ENCODE data around the gene TSNAX. TPM values are rescaled to one million over a fixed set of nuclear protein-coding genes. Genes with fewer than 3 reads are reported as not detected.

TSNAX gene
- total RNA-seq, 2 experiments from 2014 or later: 33.5 to 35.7 TPM

DNA sequence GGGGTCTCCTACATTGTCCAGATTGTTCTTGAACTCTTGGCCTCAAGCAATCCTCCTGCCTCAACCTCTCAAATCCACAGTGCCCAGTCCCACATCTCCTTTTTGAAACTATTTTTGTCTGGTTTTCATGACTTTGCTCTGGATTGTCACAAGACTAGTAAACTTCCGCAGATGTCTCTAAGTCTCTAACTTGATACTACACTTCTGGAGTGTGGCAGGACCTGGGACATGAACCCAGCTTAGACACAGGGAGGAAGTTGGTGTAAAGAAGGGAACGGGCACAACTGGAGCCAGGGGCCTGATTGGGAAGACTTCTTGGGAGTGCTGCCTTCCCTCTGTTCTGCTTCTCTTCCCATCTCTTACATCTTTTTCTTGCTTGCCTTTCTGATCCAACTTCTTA lies 81.9 kb downstream of the TSNAX start:
- intact Hi-C loops (cut with DNase I, micrococcal nuclease): no loop called here
- Mint-ChIP-seq H3K27ac (no peak overlapping the region), H3K36me3 (ENCODE audit: low read depth) (no peaks in the 10 kb centered on the region), H3K4me3 (no peak overlapping the region), H3K27me3 (no peaks in the 10 kb centered on the region), H3K9me3 (peaks cover 10% of the 10 kb centered on the region), H3K4me1 (ENCODE audit: low read depth) (peaks cover 53% of the 10 kb centered on the region)
- TF ChIP-seq, protein P1, sequence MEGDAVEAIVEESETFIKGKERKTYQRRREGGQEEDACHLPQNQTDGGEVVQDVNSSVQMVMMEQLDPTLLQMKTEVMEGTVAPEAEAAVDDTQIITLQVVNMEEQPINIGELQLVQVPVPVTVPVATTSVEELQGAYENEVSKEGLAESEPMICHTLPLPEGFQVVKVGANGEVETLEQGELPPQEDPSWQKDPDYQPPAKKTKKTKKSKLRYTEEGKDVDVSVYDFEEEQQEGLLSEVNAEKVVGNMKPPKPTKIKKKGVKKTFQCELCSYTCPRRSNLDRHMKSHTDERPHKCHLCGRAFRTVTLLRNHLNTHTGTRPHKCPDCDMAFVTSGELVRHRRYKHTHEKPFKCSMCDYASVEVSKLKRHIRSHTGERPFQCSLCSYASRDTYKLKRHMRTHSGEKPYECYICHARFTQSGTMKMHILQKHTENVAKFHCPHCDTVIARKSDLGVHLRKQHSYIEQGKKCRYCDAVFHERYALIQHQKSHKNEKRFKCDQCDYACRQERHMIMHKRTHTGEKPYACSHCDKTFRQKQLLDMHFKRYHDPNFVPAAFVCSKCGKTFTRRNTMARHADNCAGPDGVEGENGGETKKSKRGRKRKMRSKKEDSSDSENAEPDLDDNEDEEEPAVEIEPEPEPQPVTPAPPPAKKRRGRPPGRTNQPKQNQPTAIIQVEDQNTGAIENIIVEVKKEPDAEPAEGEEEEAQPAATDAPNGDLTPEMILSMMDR (IDR thresholded peaks at IDR 0.05): no peak
- H3K27me3 ChIP-seq (ENCODE audit: control insufficient read depth in 1 of 2, insufficient read depth in 2 of 2, low read length in 2 of 2): no peaks in the 10 kb centered on the region
- H3K4me3 ChIP-seq (ENCODE audit: low read length): no peak overlapping the region
- H3K4me1 ChIP-seq (ENCODE audit: insufficient read depth, low read length): peaks cover 43% of the 10 kb centered on the region
- no peak for DNase-seq
- H3K9me3 ChIP-seq (ENCODE audit: control insufficient read depth in 1 of 2, insufficient read depth in 1 of 2, low read length in 2 of 2): no peaks in the 10 kb centered on the region
- no peak for ATAC-seq (ENCODE audit: poor library complexity)
- POLR2A ChIA-PET: no interaction called here
- CTCF ChIA-PET: no interaction called here
- no peaks in the 10 kb centered on the region for H3K36me3 ChIP-seq (ENCODE audit: insufficient read depth, low read length)
- H3K27ac ChIP-seq (ENCODE audit: low read depth in 1 of 2, low read length in 2 of 2): no peak overlapping the region

DNA sequence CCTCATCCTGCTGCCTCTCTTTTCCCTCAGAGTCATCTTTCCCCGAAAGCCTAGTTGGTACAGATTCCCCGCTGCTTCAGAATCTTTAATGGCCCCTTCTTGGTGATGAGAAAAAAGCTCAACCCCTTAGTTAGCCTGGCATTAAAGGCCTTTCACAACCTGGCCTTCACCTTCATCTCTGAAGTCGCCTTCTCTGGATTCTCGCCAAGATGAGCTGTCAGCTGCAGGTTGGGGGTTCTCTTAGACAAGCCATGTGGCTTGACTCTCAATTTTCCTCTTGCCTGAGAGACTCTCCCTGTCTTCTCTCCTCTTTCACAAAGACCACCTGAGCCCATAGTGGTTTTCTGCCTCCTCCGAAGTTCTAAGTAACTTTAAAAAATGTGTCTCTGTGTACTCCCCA lies 82.6 kb downstream of the TSNAX start:
- Mint-ChIP-seq H3K27ac (peak overlapping the region; percentile 81), H3K4me3 (no peak overlapping the region), H3K27me3 (no peaks in the 10 kb centered on the region), H3K36me3 (ENCODE audit: low read depth) (no peaks in the 10 kb centered on the region), H3K9me3 (peaks cover 10% of the 10 kb centered on the region), H3K4me1 (ENCODE audit: low read depth) (peaks cover 58% of the 10 kb centered on the region)
- Histone ChIP-seq H3K4me3 (ENCODE audit: low read length) (no peak overlapping the region), H3K4me1 (ENCODE audit: insufficient read depth, low read length) (peaks cover 43% of the 10 kb centered on the region), H3K27ac (ENCODE audit: low read depth in 1 of 2, low read length in 2 of 2) (no peak overlapping the region), H3K36me3 (ENCODE audit: insufficient read depth, low read length) (no peaks in the 10 kb centered on the region), H3K9me3 (ENCODE audit: control insufficient read depth in 1 of 2, insufficient read depth in 1 of 2, low read length in 2 of 2) (no peaks in the 10 kb centered on the region), H3K27me3 (ENCODE audit: control insufficient read depth in 1 of 2, insufficient read depth in 2 of 2, low read length in 2 of 2) (no peaks in the 10 kb centered on the region)
- no peak for ATAC-seq (ENCODE audit: poor library complexity)
- ChIA-PET CTCF (no interaction called here), POLR2A (interaction anchor here (1.1 kb wide), 2 partner anchors 8 to 273 kb away, joined by 4 read pairs; partner anchors contain the start of genes EXOC8 and SPRTN)
- DNase-seq: no peak
- TF ChIP-seq, protein P1 (IDR thresholded peaks at IDR 0.05): no peak
- intact Hi-C loops (cut with DNase I, micrococcal nuclease): no loop called here

DNA sequence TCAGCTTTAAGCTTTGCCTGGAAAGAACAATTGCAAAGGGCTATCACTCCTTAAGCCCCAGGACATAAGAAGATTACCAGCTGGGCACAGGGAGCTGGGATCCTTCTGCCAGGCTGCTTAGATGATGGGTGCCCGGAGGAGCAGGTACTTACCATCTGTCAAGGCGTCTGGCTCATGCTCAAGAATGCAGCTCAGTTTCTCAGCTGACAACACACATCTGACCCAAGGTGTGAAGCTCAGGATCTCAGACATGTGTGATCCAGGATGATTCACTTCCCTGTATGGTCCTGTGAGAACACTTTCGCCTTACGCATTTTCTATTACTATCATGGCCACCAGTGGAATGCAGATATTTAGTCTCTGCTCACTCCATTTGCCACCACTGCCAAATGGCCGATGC lies 83.4 kb downstream of the TSNAX start:
- intact Hi-C loops (cut with DNase I, micrococcal nuclease): no loop called here
- H3K27ac Mint-ChIP-seq: peak overlapping the region; percentile 81
- TF ChIP-seq, protein P1 (IDR thresholded peaks at IDR 0.05): no peak
- DNase-seq (peak in 1 of 14 experiments; percentile 17), ATAC-seq (ENCODE audit: poor library complexity) (no peak)
- Histone ChIP-seq H3K27me3 (ENCODE audit: control insufficient read depth in 1 of 2, insufficient read depth in 2 of 2, low read length in 2 of 2) (no peaks in the 10 kb centered on the region), H3K4me3 (ENCODE audit: low read length) (no peak overlapping the region), H3K27ac (ENCODE audit: low read depth in 1 of 2, low read length in 2 of 2) (peak overlapping the region; percentile 39 to 80), H3K9me3 (ENCODE audit: control insufficient read depth in 1 of 2, insufficient read depth in 1 of 2, low read length in 2 of 2) (no peaks in the 10 kb centered on the region), H3K36me3 (ENCODE audit: insufficient read depth, low read length) (no peaks in the 10 kb centered on the region), H3K4me1 (ENCODE audit: insufficient read depth, low read length) (peaks cover 43% of the 10 kb centered on the region)
- POLR2A ChIA-PET: interaction anchor here (1.1 to 2.1 kb wide), 4 partner anchors 8 to 274 kb away, joined by 3 to 21 read pairs (median 4); partner anchors contain the start of genes DISC1, EXOC8 and SPRTN
- no peaks in the 10 kb centered on the region for H3K36me3 Mint-ChIP-seq (ENCODE audit: low read depth)
- CTCF ChIA-PET: no interaction called here
- H3K27me3 Mint-ChIP-seq: no peaks in the 10 kb centered on the region
- peaks cover 61% of the 10 kb centered on the region for H3K4me1 Mint-ChIP-seq (ENCODE audit: low read depth)
- H3K4me3 Mint-ChIP-seq: peak overlapping the region; percentile 72
- peaks cover 10% of the 10 kb centered on the region for H3K9me3 Mint-ChIP-seq
